22Rv1 (cell line): Measurements from ENCODE around the gene FBXO46.
"Not testable (repeated sequence)": the region's sequence is repeated elsewhere in the genome, so short reads cannot be mapped to it uniquely, and the experiment has no call there.

ENCODE experiments used
- H3K27ac ChIP-seq: fragments of 450-650 bp; 2 replicates; pipeline ENCODE4 v1.5.1; 2017
- ZFX ChIP-seq: fragments of 450-650 bp; IDR thresholded peaks from 2 replicates; pipeline ENCODE4 v1.6.1; 2017; ENCODE audit warnings: antibody characterized with exemption, borderline replicate concordance
- TF ChIP-seq, protein P1 (sequence below): fragments of 450-650 bp; IDR thresholded peaks from 2 replicates; pipeline ENCODE4 v1.5.1; 2017; ENCODE audit warnings: mild to moderate bottlenecking

Gene FBXO46

GRCh38 chr19:45758921-45759320 lies 28.2 kb upstream of the FBXO46 start:
- H3K27ac ChIP-seq = no peak overlapping the region
- TF ChIP-seq, protein P1, sequence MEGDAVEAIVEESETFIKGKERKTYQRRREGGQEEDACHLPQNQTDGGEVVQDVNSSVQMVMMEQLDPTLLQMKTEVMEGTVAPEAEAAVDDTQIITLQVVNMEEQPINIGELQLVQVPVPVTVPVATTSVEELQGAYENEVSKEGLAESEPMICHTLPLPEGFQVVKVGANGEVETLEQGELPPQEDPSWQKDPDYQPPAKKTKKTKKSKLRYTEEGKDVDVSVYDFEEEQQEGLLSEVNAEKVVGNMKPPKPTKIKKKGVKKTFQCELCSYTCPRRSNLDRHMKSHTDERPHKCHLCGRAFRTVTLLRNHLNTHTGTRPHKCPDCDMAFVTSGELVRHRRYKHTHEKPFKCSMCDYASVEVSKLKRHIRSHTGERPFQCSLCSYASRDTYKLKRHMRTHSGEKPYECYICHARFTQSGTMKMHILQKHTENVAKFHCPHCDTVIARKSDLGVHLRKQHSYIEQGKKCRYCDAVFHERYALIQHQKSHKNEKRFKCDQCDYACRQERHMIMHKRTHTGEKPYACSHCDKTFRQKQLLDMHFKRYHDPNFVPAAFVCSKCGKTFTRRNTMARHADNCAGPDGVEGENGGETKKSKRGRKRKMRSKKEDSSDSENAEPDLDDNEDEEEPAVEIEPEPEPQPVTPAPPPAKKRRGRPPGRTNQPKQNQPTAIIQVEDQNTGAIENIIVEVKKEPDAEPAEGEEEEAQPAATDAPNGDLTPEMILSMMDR = no peak
- no peak for TF ChIP-seq ZFX

GRCh38 chr19:45757695-45758094 lies 27.0 kb upstream of the FBXO46 start:
- no peak overlapping the region for H3K27ac ChIP-seq

GRCh38 chr19:45754323-45754722 lies 23.6 kb upstream of the FBXO46 start:
- no peak for TF ChIP-seq ZFX
- TF ChIP-seq, protein P1 = no peak
- no peak overlapping the region for H3K27ac ChIP-seq

More at GRCh38 chr19:45757695-45758094, 27.0 kb upstream of the FBXO46 start:
- TF ChIP-seq ZFX = no peak
- TF ChIP-seq, protein P1 = no peak

- TF ChIP-seq, protein P1 = no peak
- TF ChIP-seq ZFX = no peak
- H3K27ac ChIP-seq = no peak overlapping the region
Measured at GRCh38 chr19:45753548-45753947, 22.9 kb upstream of the FBXO46 start.

- TF ChIP-seq, protein P1 = no peak
- no peak for TF ChIP-seq ZFX
- H3K27ac ChIP-seq = no peak overlapping the region
Measured at GRCh38 chr19:45752639-45753038, 21.9 kb upstream of the FBXO46 start.

GRCh38 chr19:45751483-45751882 lies 20.8 kb upstream of the FBXO46 start:
- H3K27ac ChIP-seq = not testable (repeated sequence)

GRCh38 chr19:45747513-45747912 lies 16.8 kb upstream of the FBXO46 start:
- H3K27ac ChIP-seq = no peak overlapping the region
- TF ChIP-seq ZFX = no peak
- TF ChIP-seq, protein P1 = no peak

GRCh38 chr19:45746866-45747265 lies 16.2 kb upstream of the FBXO46 start:
- TF ChIP-seq ZFX = no peak
- no peak overlapping the region for H3K27ac ChIP-seq

DNA sequence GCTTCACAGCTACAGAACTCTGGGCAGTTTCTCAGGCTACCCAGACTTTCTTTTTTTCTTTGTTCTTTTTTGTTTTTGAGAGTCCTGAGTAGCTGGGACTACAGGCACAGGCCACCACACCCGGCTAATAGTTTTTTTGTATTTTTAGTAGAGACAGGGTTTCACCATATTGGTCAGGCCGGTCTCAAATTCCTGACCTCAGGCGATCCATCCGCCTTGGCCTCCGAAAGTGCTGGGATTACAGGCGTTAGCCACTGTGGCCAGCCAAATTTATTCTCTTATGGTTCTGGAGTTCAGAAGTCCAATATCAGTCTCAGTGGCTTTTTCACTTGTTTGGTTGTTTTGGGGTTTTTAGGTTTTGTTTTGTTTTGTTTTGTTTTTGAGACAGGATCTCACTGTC lies 14.9 kb upstream of the FBXO46 start:
- TF ChIP-seq ZFX = no peak
- TF ChIP-seq, protein P1 = no peak
- no peak overlapping the region for H3K27ac ChIP-seq
